ENCODE results near the gene MKNK2. TPM values are rescaled to one million over a fixed set of nuclear protein-coding genes. Genes with fewer than 3 reads are reported as not detected.

Gene MKNK2
- total RNA-seq, 1 donor from 2014 or later = 314 TPM

DNA sequence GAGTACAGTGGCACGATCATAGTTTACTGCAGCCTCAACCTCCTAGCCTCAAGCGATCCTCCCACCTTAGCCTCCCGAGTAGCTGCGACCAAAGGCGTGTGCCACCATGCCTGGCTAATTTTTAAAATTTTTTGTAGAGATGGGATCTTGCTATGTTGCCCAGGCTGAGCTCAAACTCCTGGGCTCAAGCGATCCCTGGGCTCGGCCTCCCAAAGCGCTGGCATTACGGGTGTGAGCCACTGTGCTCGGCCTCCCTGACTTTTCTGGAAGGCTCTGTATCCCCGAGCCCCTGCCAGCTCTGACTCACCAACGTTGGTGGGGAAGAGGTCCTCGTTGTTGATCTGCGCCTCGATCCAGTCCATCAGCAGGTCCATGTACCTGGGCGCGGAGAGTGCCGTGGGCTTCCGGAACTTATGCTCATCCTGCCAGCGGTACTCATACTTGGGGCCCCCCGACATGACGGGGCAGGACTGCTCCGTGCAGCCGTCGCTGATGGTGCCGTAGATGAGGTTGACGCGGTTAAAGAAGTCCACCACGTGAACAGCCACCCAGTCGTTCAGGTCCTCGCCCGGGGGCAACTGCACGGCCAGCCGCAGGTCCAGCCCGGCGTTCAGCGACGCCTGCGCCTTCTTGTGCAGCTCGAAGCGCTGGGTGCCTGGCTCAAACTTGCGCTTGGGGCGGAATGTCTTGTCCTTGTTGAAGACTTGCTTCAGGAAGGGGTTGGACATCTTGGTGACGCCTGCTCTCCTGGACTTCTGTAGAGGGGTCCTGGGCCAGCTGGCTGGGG, 27.0 kb upstream of the MKNK2 start:
- intact Hi-C loops (cut with DNase I) = loop anchor here (10.0 kb wide), 1 partner anchor 163 kb away; no protein-coding TSS in a partner anchor
- Histone ChIP-seq H3K27me3 (no peaks in the 10 kb centered on the region), H3K4me1 (peaks cover 17% of the 10 kb centered on the region), H3K27ac (no peak overlapping the region), H3K9me3 (no peaks in the 10 kb centered on the region), H3K36me3 (peaks cover 87% of the 10 kb centered on the region), H3K4me3 (no peak overlapping the region)
- DNase-seq = no peak
- no peak for ATAC-seq
- TF ChIP-seq, protein P1, sequence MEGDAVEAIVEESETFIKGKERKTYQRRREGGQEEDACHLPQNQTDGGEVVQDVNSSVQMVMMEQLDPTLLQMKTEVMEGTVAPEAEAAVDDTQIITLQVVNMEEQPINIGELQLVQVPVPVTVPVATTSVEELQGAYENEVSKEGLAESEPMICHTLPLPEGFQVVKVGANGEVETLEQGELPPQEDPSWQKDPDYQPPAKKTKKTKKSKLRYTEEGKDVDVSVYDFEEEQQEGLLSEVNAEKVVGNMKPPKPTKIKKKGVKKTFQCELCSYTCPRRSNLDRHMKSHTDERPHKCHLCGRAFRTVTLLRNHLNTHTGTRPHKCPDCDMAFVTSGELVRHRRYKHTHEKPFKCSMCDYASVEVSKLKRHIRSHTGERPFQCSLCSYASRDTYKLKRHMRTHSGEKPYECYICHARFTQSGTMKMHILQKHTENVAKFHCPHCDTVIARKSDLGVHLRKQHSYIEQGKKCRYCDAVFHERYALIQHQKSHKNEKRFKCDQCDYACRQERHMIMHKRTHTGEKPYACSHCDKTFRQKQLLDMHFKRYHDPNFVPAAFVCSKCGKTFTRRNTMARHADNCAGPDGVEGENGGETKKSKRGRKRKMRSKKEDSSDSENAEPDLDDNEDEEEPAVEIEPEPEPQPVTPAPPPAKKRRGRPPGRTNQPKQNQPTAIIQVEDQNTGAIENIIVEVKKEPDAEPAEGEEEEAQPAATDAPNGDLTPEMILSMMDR (IDR thresholded peaks at IDR 0.05) = no peak

DNA sequence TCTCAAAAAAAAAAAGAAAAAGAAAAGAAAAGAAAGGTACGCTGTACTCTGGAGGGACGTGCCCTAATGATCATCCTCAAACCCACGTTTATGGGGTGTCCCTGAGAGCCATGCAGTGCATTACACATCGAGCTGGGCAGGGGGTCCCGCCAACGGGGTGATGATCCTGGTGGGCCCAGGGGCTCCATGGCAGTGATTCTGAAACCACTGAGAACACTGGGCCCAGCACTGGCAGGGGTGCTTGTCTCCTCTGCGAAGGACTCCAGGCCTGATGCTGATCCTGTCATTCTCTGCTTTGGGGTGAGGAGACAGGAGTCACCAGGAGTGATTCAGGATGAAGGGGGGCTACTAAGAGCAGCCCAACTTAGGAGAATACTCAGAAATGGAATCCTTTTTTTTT, 26.4 kb upstream of the MKNK2 start:
- no peak overlapping the region for H3K27ac ChIP-seq
- no peaks in the 10 kb centered on the region for H3K9me3 ChIP-seq
- H3K27me3 ChIP-seq = no peaks in the 10 kb centered on the region
- H3K36me3 ChIP-seq = peaks cover 92% of the 10 kb centered on the region
- TF ChIP-seq, protein P1 (IDR thresholded peaks at IDR 0.05) = no peak
- ATAC-seq (no peak), DNase-seq (no peak)
- peaks cover 11% of the 10 kb centered on the region for H3K4me1 ChIP-seq
- intact Hi-C loops (cut with DNase I) = loop anchor here (10.0 kb wide), 1 partner anchor 163 kb away; no protein-coding TSS in a partner anchor
- H3K4me3 ChIP-seq = no peak overlapping the region

GRCh38 chr19:2076526-2076944, 25.5 kb upstream of the MKNK2 start:
- Histone ChIP-seq H3K4me3 (no peak overlapping the region), H3K9me3 (no peaks in the 10 kb centered on the region), H3K27me3 (no peaks in the 10 kb centered on the region), H3K4me1 (peaks cover 4% of the 10 kb centered on the region), H3K27ac (no peak overlapping the region), H3K36me3 (peaks cover 98% of the 10 kb centered on the region)
- intact Hi-C loops (cut with DNase I) = loop anchor here (10.0 kb wide), 1 partner anchor 162 kb away; no protein-coding TSS in a partner anchor
- no peak for DNase-seq
- TF ChIP-seq, protein P1 (IDR thresholded peaks at IDR 0.05) = no peak
- ATAC-seq = no peak

- Histone ChIP-seq H3K9me3 (no peaks in the 10 kb centered on the region), H3K36me3 (peaks cover 78% of the 10 kb centered on the region), H3K4me1 (peaks cover 6% of the 10 kb centered on the region), H3K27me3 (no peaks in the 10 kb centered on the region), H3K4me3 (no peak overlapping the region), H3K27ac (no peak overlapping the region)
- ATAC-seq (no peak), DNase-seq (no peak)
- intact Hi-C loops (cut with DNase I) = loop anchor here (10.0 kb wide), 1 partner anchor 158 kb away; no protein-coding TSS in a partner anchor
- TF ChIP-seq, protein P1 (IDR thresholded peaks at IDR 0.05) = no peak
Observed at GRCh38 chr19:2072757-2073551, 21.9 kb upstream of the MKNK2 start.

GRCh38 chr19:2070986-2071673, 20.1 kb upstream of the MKNK2 start:
- H3K4me1 ChIP-seq = peaks cover 6% of the 10 kb centered on the region
- intact Hi-C loops (cut with DNase I) = loop anchor here (10.0 kb wide), 1 partner anchor 156 kb away; no protein-coding TSS in a partner anchor
- TF ChIP-seq, protein P1 (IDR thresholded peaks at IDR 0.05) = no peak
- H3K27ac ChIP-seq = no peak overlapping the region
- no peak for ATAC-seq
- H3K36me3 ChIP-seq = peaks cover 60% of the 10 kb centered on the region
- DNase-seq = no peak
- no peaks in the 10 kb centered on the region for H3K27me3 ChIP-seq
- H3K4me3 ChIP-seq = no peak overlapping the region
- H3K9me3 ChIP-seq = no peaks in the 10 kb centered on the region
